GM19467 (cell line): ENCODE measurements around the gene RAB37.

Experiments used
- ATAC-seq: cut with Tn5 transposase; IDR thresholded peaks from one replicate; pipeline ENCODE4 v1.9.1; 2021; ENCODE audit warnings: mild to moderate bottlenecking, moderate library complexity; ENCODE audit not compliant: unreplicated experiment

Gene RAB37

GRCh38 chr17:74744714-74745547 lies 7.9 kb downstream of the RAB37 start:
- no peak for ATAC-seq

GRCh38 chr17:74745548-74746177 lies 8.6 kb downstream of the RAB37 start:
- no peak for ATAC-seq

- ATAC-seq = no peak
These were observed 9.3 kb downstream of the RAB37 start for GRCh38 chr17:74746376-74746775.

GRCh38 chr17:74746922-74747321 lies 9.9 kb downstream of the RAB37 start:
- no peak for ATAC-seq

GRCh38 chr17:74748279-74748528 lies 11.1 kb downstream of the RAB37 start:
- ATAC-seq = no peak

GRCh38 chr17:74748529-74749278 lies 11.6 kb downstream of the RAB37 start, which contains the start of gene NHERF1:
Gene NHERF1, plus strand, starts transcription at chr17:74748628. Its CDS starts 219 bp downstream, at chr17:74748847.
- ATAC-seq = peak; percentile 82

- peak; percentile 5 for ATAC-seq
These were observed 12.4 kb downstream of the RAB37 start for GRCh38 chr17:74749279-74750038.

GRCh38 chr17:74750039-74750326 lies 12.9 kb downstream of the RAB37 start:
- no peak for ATAC-seq

- ATAC-seq = no peak
These were observed 13.4 kb downstream of the RAB37 start for GRCh38 chr17:74750327-74751069.

- ATAC-seq = no peak
These were observed 15.4 kb downstream of the RAB37 start for GRCh38 chr17:74752415-74752814.

- no peak for ATAC-seq
These were observed 15.9 kb downstream of the RAB37 start for GRCh38 chr17:74752822-74753401.

- no peak for ATAC-seq
These were observed 17.8 kb downstream of the RAB37 start for GRCh38 chr17:74754832-74755231.

GRCh38 chr17:74755533-74755932 lies 18.5 kb downstream of the RAB37 start:
- ATAC-seq = no peak

- no peak for ATAC-seq
These were observed 19.8 kb downstream of the RAB37 start for GRCh38 chr17:74756891-74757290.

GRCh38 chr17:74757502-74757901 lies 20.4 kb downstream of the RAB37 start:
- no peak for ATAC-seq

- ATAC-seq = no peak
These were observed 21.1 kb downstream of the RAB37 start for GRCh38 chr17:74757931-74758847.

- no peak for ATAC-seq
These were observed 21.8 kb downstream of the RAB37 start for GRCh38 chr17:74758848-74759168.

GRCh38 chr17:74759243-74759801 lies 22.3 kb downstream of the RAB37 start:
- peak; percentile 60 for ATAC-seq

GRCh38 chr17:74759941-74760340 lies 22.9 kb downstream of the RAB37 start:
- ATAC-seq = no peak
